ENCODE measurements around the gene TRIM9. TPM values are rescaled to one million over a fixed set of nuclear protein-coding genes. Genes with fewer than 3 reads are reported as not detected.

Gene TRIM9
- total and polyA plus RNA-seq, 5 experiments from 2014 or later = 0.10 to 2.8 (median 1.3) TPM; not detected in 1

- peaks cover 0 to 13% (median 6%) of the 10 kb centered on the region in 5 donors for H3K27me3 Mint-ChIP-seq
- H3K36me3 Mint-ChIP-seq = no peaks in the 10 kb centered on the region
- H3K4me3 Mint-ChIP-seq = no peak overlapping the region
- H3K9me3 Mint-ChIP-seq = no peaks in the 10 kb centered on the region
- ATAC-seq (no peak), DNase-seq (no peak)
- H3K27ac Mint-ChIP-seq = no peak overlapping the region
- POLR2A ChIA-PET = no interaction called here
- H3K4me1 Mint-ChIP-seq = peaks cover 0 to 4% (median 1%) of the 10 kb centered on the region in 4 donors
These were observed 163.3 kb downstream of the TRIM9 start for GRCh38 chr14:50931559-50931958.

- DNase-seq (no peak), ATAC-seq (no peak)
- POLR2A ChIA-PET = no interaction called here
- Mint-ChIP-seq H3K27ac (no peak overlapping the region), H3K36me3 (no peaks in the 10 kb centered on the region), H3K4me1 (peaks cover 0 to 4% (median 1%) of the 10 kb centered on the region in 4 donors), H3K27me3 (peaks cover 0 to 10% (median 6%) of the 10 kb centered on the region in 5 donors), H3K4me3 (no peak overlapping the region), H3K9me3 (no peaks in the 10 kb centered on the region)
These were observed 165.4 kb downstream of the TRIM9 start for GRCh38 chr14:50929506-50929905.

GRCh38 chr14:50928002-50928635, 166.8 kb downstream of the TRIM9 start:
- Mint-ChIP-seq H3K36me3 (no peaks in the 10 kb centered on the region), H3K4me3 (no peak overlapping the region), H3K27ac (no peak overlapping the region), H3K9me3 (no peaks in the 10 kb centered on the region), H3K27me3 (peaks cover 0 to 4% (median 2%) of the 10 kb centered on the region in 5 donors), H3K4me1 (peaks cover 0 to 4% (median 1%) of the 10 kb centered on the region in 4 donors)
- DNase-seq (no peak), ATAC-seq (no peak)
- POLR2A ChIA-PET = no interaction called here

- Mint-ChIP-seq H3K4me3 (no peak overlapping the region), H3K27me3 (peaks cover 0 to 4% (median 2%) of the 10 kb centered on the region in 5 donors), H3K4me1 (peaks cover 0 to 4% (median 1%) of the 10 kb centered on the region in 4 donors), H3K27ac (no peak overlapping the region), H3K36me3 (no peaks in the 10 kb centered on the region), H3K9me3 (no peaks in the 10 kb centered on the region)
- DNase-seq (no peak), ATAC-seq (no peak)
- POLR2A ChIA-PET = no interaction called here
These were observed 168.0 kb downstream of the TRIM9 start for GRCh38 chr14:50926851-50927386.

Other genes with a start within 250 kb of the TRIM9 start
- gene ABHD12B, start 223.1 kb downstream of the TRIM9 start, total RNA-seq = not detected
- gene ABHD12B, start 223.1 kb downstream of the TRIM9 start, polyA plus RNA-seq = not detected
- under 1 TPM; 0.33 to 0.39 TPM for gene PYGL, start 150.6 kb downstream of the TRIM9 start, total RNA-seq
- under 1 TPM in 2 of 3 donors, not detected in 1; 0.06 to 0.10 TPM for gene PYGL, start 150.6 kb downstream of the TRIM9 start, polyA plus RNA-seq
- 10 to 100 TPM; 21.7 to 24.6 TPM for gene TMX1, start 145.1 kb upstream of the TRIM9 start, total RNA-seq
- gene TMX1, start 145.1 kb upstream of the TRIM9 start, polyA plus RNA-seq = 10 to 100 TPM; 28.1 to 41.8 (median 28.9) TPM

All from naive thymus-derived CD8-positive, alpha-beta T cell (primary cell).